HEK293 (cell line): Measurements from ENCODE around the gene ANKRD44.

Source experiments
- CTCF ChIA-PET: fragments of 350-600 bp; formaldehyde crosslinking; extraction: SDS; loops from one replicate; lab custom pipeline; 2021; ENCODE audit warnings: antibody characterized with exemption; lab: Yijun Ruan, JAX
- POLR2A ChIA-PET: fragments of 300-600 bp; formaldehyde crosslinking; extraction: SDS; loops from one replicate; lab custom pipeline; 2020; ENCODE audit warnings: antibody characterized with exemption, inconsistent platforms; lab: Yijun Ruan, JAX
- H3K27ac ChIP-seq: fragments of 200-500 bp; sonication (Bioruptor generic); 2 replicates; pipeline ENCODE4 v1.5.1; 2014; ENCODE audit warnings: low read depth, low read length, control low read depth, inconsistent platforms; ENCODE audit errors: extremely low read depth
- H3K36me3 ChIP-seq, 2 experiments: fragments of 200-500 bp in 1 of 2; sonication (Bioruptor generic) in 1 of 2; 1 replicate in 1 of 2; 2 replicates in 1 of 2; pipeline ENCODE4 v1.5.1; 2014 to 2017; ENCODE audit warnings: inconsistent platforms in 2 of 2, low read length in 2 of 2; ENCODE audit not compliant: control insufficient read depth in 2 of 2, insufficient read depth in 1 of 2
- H3K4me1 ChIP-seq: fragments of 200-500 bp; sonication (Bioruptor generic); 2 replicates; pipeline ENCODE4 v1.5.1; 2014; ENCODE audit warnings: mild to moderate bottlenecking, low read length, inconsistent platforms; ENCODE audit not compliant: control insufficient read depth, insufficient read depth
- H3K4me3 ChIP-seq: 2 replicates; pipeline ENCODE4 v1.5.1; 2011; ENCODE audit warnings: low read depth, mild to moderate bottlenecking, control low read depth, low read length, moderate library complexity
- H3K9me3 ChIP-seq: fragments of 200-500 bp; sonication (Bioruptor generic); 2 replicates; pipeline ENCODE4 v1.5.1; 2014; ENCODE audit warnings: low read depth, low read length, inconsistent platforms; ENCODE audit not compliant: control insufficient read depth, insufficient read depth
- AEBP2 ChIP-seq: fragments of 450-650 bp; formaldehyde crosslinking; IDR thresholded peaks from 2 replicates; pipeline ENCODE4 v1.5.1; 2016; ENCODE audit warnings: missing biosample characterization, missing genetic modification characterization, borderline replicate concordance
- HOXA7 ChIP-seq: sonication (generic); formaldehyde crosslinking; IDR thresholded peaks from 2 replicates; pipeline ENCODE4 v1.8.1; 2022; ENCODE audit warnings: missing genetic modification reagents, borderline replicate concordance
- IKZF3 ChIP-seq: fragments of 450-650 bp; IDR thresholded peaks from 2 replicates; pipeline ENCODE4 v1.5.0; 2018; ENCODE audit warnings: missing biosample characterization, mild to moderate bottlenecking, missing genetic modification characterization, moderate library complexity
- KLF8 ChIP-seq: fragments of 450-650 bp; formaldehyde crosslinking; IDR thresholded peaks from 2 replicates; pipeline ENCODE4 v1.5.1; 2016; ENCODE audit warnings: missing biosample characterization, missing genetic modification characterization
- SP3 ChIP-seq: fragments of 450-650 bp; formaldehyde crosslinking; IDR thresholded peaks from 2 replicates; pipeline ENCODE4 v1.5.1; 2016; ENCODE audit warnings: missing biosample characterization, missing genetic modification characterization
- SP7 ChIP-seq: fragments of 450-650 bp; formaldehyde crosslinking; IDR thresholded peaks from 2 replicates; pipeline ENCODE4 v1.5.1; 2016; ENCODE audit warnings: missing biosample characterization, missing genetic modification characterization
- WT1 ChIP-seq: fragments of 450-650 bp; formaldehyde crosslinking; IDR thresholded peaks from 2 replicates; pipeline ENCODE4 v1.5.1; 2016; ENCODE audit warnings: missing biosample characterization, missing genetic modification characterization
- ZBTB17 ChIP-seq: fragments of 450-650 bp; formaldehyde crosslinking; IDR thresholded peaks from 2 replicates; pipeline ENCODE4 v1.5.1; 2016; ENCODE audit warnings: missing biosample characterization, missing genetic modification characterization
- ZBTB49 ChIP-seq: fragments of 450-650 bp; formaldehyde crosslinking; IDR thresholded peaks from 2 replicates; pipeline ENCODE4 v1.5.1; 2016; ENCODE audit warnings: missing biosample characterization, missing genetic modification characterization, low read depth
- ZBTB8A ChIP-seq: fragments of 450-650 bp; formaldehyde crosslinking; IDR thresholded peaks from 2 replicates; pipeline ENCODE4 v1.5.1; 2016; ENCODE audit warnings: missing biosample characterization, missing genetic modification characterization
- ZFP37 ChIP-seq: fragments of 450-650 bp; formaldehyde crosslinking; IDR thresholded peaks from 2 replicates; pipeline ENCODE4 v1.5.1; 2016; ENCODE audit warnings: missing biosample characterization, missing genetic modification characterization
- ZNF121 ChIP-seq: fragments of 450-650 bp; formaldehyde crosslinking; IDR thresholded peaks from 2 replicates; pipeline ENCODE4 v1.5.1; 2016; ENCODE audit warnings: missing biosample characterization, missing genetic modification characterization
- ZNF202 ChIP-seq: fragments of 450-650 bp; formaldehyde crosslinking; IDR thresholded peaks from 2 replicates; pipeline ENCODE4 v1.5.1; 2016; ENCODE audit warnings: missing biosample characterization, missing genetic modification characterization, borderline replicate concordance
- ZNF274 ChIP-seq, 2 experiments: fragments of 200-500 bp in 1 of 2; fragments of 450-650 bp in 1 of 2; sonication (Bioruptor generic) in 1 of 2; formaldehyde crosslinking in 1 of 2; IDR thresholded peaks; 2 replicates each; pipeline versions ENCODE4 v1.5.1 to v1.6.1; 2014 to 2016; ENCODE audit warnings: borderline replicate concordance in 1 of 2, inconsistent platforms in 1 of 2, low read length in 1 of 2, missing biosample characterization in 1 of 2, missing genetic modification characterization in 1 of 2
- ZNF354C ChIP-seq: fragments of 450-650 bp; formaldehyde crosslinking; IDR thresholded peaks from 2 replicates; pipeline ENCODE4 v1.5.1; 2016; ENCODE audit warnings: missing biosample characterization, missing genetic modification characterization, low read depth, borderline replicate concordance
- ZNF433 ChIP-seq: fragments of 450-650 bp; formaldehyde crosslinking; IDR thresholded peaks from 2 replicates; pipeline ENCODE4 v1.5.1; 2016; ENCODE audit warnings: missing biosample characterization, missing genetic modification characterization, low read depth
- ZNF473 ChIP-seq: fragments of 450-650 bp; formaldehyde crosslinking; IDR thresholded peaks from 2 replicates; pipeline ENCODE4 v1.5.1; 2017; ENCODE audit warnings: missing biosample characterization, missing genetic modification characterization
- ZNF530 ChIP-seq: fragments of 450-650 bp; formaldehyde crosslinking; IDR thresholded peaks from 2 replicates; pipeline ENCODE4 v1.5.1; 2016; ENCODE audit warnings: low read depth, missing biosample characterization, missing genetic modification characterization
- ZNF692 ChIP-seq: fragments of 450-650 bp; formaldehyde crosslinking; IDR thresholded peaks from 2 replicates; pipeline ENCODE4 v1.5.1; 2016; ENCODE audit warnings: missing biosample characterization, missing genetic modification characterization
- ZNF707 ChIP-seq: fragments of 450-650 bp; formaldehyde crosslinking; IDR thresholded peaks from 2 replicates; pipeline ENCODE4 v1.5.1; 2016; ENCODE audit warnings: missing biosample characterization, missing genetic modification characterization
- ZNF768 ChIP-seq: fragments of 450-650 bp; formaldehyde crosslinking; IDR thresholded peaks from 2 replicates; pipeline ENCODE4 v1.5.1; 2018; ENCODE audit warnings: missing biosample characterization, mild to moderate bottlenecking, missing genetic modification characterization

Gene ANKRD44

GRCh38 chr2:196959281-196959680 is 351.3 kb downstream of the ANKRD44 start (continued):
- TF ChIP-seq ZBTB49 (tag by site-specific recombination) (no peak), HOXA7 (CRISPR knock-in tag) (no peak), ZNF433 (tag by site-specific recombination) (no peak), SP7 (tag by site-specific recombination) (no peak), WT1 (tag by site-specific recombination) (no peak), ZBTB8A (no peak), ZNF530 (no peak), ZBTB17 (tag by site-specific recombination) (no peak), ZFP37 (tag by site-specific recombination) (no peak), ZNF274 (IDR thresholded peaks at IDR 0.05; ENCODE audit: low read length) (no peak), ZNF274 (tag by site-specific recombination; IDR thresholded peaks at IDR 0.05; ENCODE audit: borderline replicate concordance) (no peak)

- POLR2A ChIA-PET, result no interaction called here
- no peaks in the 10 kb centered on the region for H3K4me1 ChIP-seq
- H3K9me3 ChIP-seq, result no peaks in the 10 kb centered on the region
- H3K36me3 ChIP-seq, result no peaks in the 10 kb centered on the region
- H3K4me3 ChIP-seq, result no peak overlapping the region
- H3K27ac ChIP-seq, result no peak overlapping the region
- TF ChIP-seq ZNF202 (tag by site-specific recombination) (no peak), ZNF354C (tag by site-specific recombination) (no peak), KLF8 (no peak), ZNF121 (tag by site-specific recombination) (no peak), ZNF768 (tag by site-specific recombination) (no peak), AEBP2 (tag by site-specific recombination) (no peak), IKZF3 (tag by site-specific recombination) (no peak), ZNF473 (no peak), ZNF707 (no peak), ZNF692 (tag by site-specific recombination) (no peak), SP3 (tag by site-specific recombination) (no peak)
- CTCF ChIA-PET, result interaction anchor here (0.7 to 0.8 kb wide), 2 partner anchors 10 to 54 kb away, joined by 3 read pairs; no protein-coding TSS in a partner anchor
Observed at GRCh38 chr2:196957881-196958525, 352.6 kb downstream of the ANKRD44 start.
